ENCODE measurements around the gene GEMIN7.

DNA sequence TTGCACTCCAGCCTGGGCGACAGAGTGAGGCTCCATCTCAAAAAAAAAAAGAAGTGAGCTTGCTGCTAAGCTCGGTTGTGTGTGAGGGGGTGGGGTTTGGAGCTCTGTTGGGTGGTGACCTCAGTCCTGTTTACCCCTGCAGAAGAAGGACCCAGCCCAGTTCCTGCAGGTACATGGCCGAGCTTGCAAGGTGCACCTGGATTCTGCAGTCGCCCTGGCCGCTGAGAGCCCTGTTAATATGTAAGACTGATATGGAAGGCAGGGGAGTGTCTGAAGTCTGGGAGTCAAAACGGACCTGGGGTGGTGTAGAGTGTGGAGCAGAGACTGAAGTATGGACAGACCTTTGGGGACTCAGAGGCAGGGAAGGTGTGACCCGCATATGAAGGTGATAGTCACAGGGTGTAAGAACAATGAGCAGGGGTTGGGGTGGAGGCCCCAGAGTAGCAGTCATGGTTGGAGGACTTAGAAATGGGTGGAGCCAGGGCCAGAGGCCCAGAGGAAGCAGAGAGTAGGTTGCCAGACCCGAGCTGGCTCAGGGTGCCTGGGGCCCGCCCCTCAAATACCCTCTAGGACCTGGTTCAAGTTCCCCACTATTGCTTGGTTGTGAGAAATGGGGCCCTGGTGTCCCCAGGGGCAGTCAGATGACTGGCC, 27.0 kb upstream of the GEMIN7 start:
- TF ChIP-seq EZH2 (IDR thresholded peaks at IDR 0.05; ENCODE audit: borderline replicate concordance, insufficient read depth, low read length, poor library complexity, severe bottlenecking): no peak
- no peak for TF ChIP-seq EP300 (conservative IDR thresholded peaks at IDR 0.05; ENCODE audit: poor library complexity, severe bottlenecking)
- TF ChIP-seq RAD21 (conservative IDR thresholded peaks at IDR 0.05): no peak
- TF ChIP-seq CTCF (IDR thresholded peaks at IDR 0.05; ENCODE audit: poor library complexity, severe bottlenecking): no peak
